ENCODE data around the gene LOXL1.
A peak's percentile ranks its signal among the peaks of the same experiment; 100 is the strongest.

Gene LOXL1

GRCh38 chr15:73939138-73939537, 12.9 kb downstream of the LOXL1 start:
- DNase-seq = no peak

- no peak for DNase-seq
Measured at GRCh38 chr15:73940061-73940981, 14.1 kb downstream of the LOXL1 start.

GRCh38 chr15:73941044-73941443, 14.8 kb downstream of the LOXL1 start:
- DNase-seq = no peak

GRCh38 chr15:73941449-73941848, 15.2 kb downstream of the LOXL1 start:
- DNase-seq = no peak

- no peak for DNase-seq
Measured at GRCh38 chr15:73941871-73942635, 15.8 kb downstream of the LOXL1 start.

- no peak for DNase-seq
Measured at GRCh38 chr15:73942751-73943270, 16.5 kb downstream of the LOXL1 start.

- peak; percentile 48 for DNase-seq
Measured at GRCh38 chr15:73944161-73945129, 18.2 kb downstream of the LOXL1 start.

GRCh38 chr15:73945130-73945508, 18.9 kb downstream of the LOXL1 start:
- DNase-seq = no peak

- no peak for DNase-seq
Measured at GRCh38 chr15:73946046-73946721, 19.9 kb downstream of the LOXL1 start.

- DNase-seq = no peak
Measured at GRCh38 chr15:73946795-73947370, 20.6 kb downstream of the LOXL1 start.

- DNase-seq = no peak
Measured at GRCh38 chr15:73947651-73948050, 21.4 kb downstream of the LOXL1 start.

- DNase-seq = no peak
Measured at GRCh38 chr15:73948396-73948795, 22.1 kb downstream of the LOXL1 start.

- DNase-seq = no peak
Measured at GRCh38 chr15:73948982-73949381, 22.7 kb downstream of the LOXL1 start.

GRCh38 chr15:73949496-73949895, 23.2 kb downstream of the LOXL1 start:
- DNase-seq = no peak

- DNase-seq = no peak
Measured at GRCh38 chr15:73950479-73950830, 24.2 kb downstream of the LOXL1 start.

- DNase-seq = peak; percentile 94
Measured at GRCh38 chr15:73950831-73951561, 24.7 kb downstream of the LOXL1 start.

GRCh38 chr15:73951601-73952000, 25.3 kb downstream of the LOXL1 start:
- no peak for DNase-seq

- DNase-seq = no peak
Measured at GRCh38 chr15:73952171-73952912, 26.1 kb downstream of the LOXL1 start.

GRCh38 chr15:73952913-73953750, 26.9 kb downstream of the LOXL1 start:
- no peak for DNase-seq
